HepG2 (cell line): ENCODE measurements around the gene MOGAT3. TPM values are rescaled to one million over a fixed set of nuclear protein-coding genes. Genes with fewer than 3 reads are reported as not detected.

Source experiments
- ATAC-seq: fragments of 200-7000 bp; cut with Tn5 transposase; 3 replicates; pipeline ENCODE4 v1.9.1; 2020; ENCODE audit warnings: mild to moderate bottlenecking, moderate library complexity
- BruUV-seq: library from RNA; stranded (reverse); fragments of 400-500 nt; replicated peaks from 2 replicates; lab custom pipeline; 2021; lab: Mats Ljungman, UMichigan
- CTCF ChIA-PET: fragments of 300-600 bp; formaldehyde crosslinking; extraction: SDS; loops from one replicate; lab custom pipeline; 2021; ENCODE audit warnings: low total read pairs, inconsistent platforms, low intra/inter-chr PET ratio; lab: Yijun Ruan, JAX
- POLR2A ChIA-PET: fragments of 350-600 bp; sonication (Branson Sonifier 250); formaldehyde crosslinking; loops from one replicate; lab custom pipeline; 2020; ENCODE audit warnings: antibody characterized with exemption, inconsistent platforms; lab: Yijun Ruan, JAX
- DNase-seq: peaks from one replicate; pipeline ENCODE4 v3.0.0-alpha.2; 2015; ENCODE audit warnings: low spot score
- FAIRE-seq: peaks from 3 replicates; lab custom pipeline; 2011; peaks lifted over from hg19 to GRCh38; lab: Jason Lieb, UNC
- H2AFZ ChIP-seq: one replicate; pipeline ENCODE4 v1.6.1; 2011; ENCODE audit warnings: low read length, inconsistent platforms
- H3K27ac ChIP-seq: fragments of 300-600 bp; 3 replicates; pipeline ENCODE4 v1.8.0; 2011; ENCODE audit warnings: mixed run types, mild to moderate bottlenecking, mixed read lengths, low read length, inconsistent platforms; ENCODE audit not compliant: insufficient read depth; ENCODE audit errors: extremely low read length
- H3K27me3 ChIP-seq, 2 experiments: fragments of 200-600 bp in 1 of 2; 2 replicates in 1 of 2; 3 replicates in 1 of 2; pipeline versions ENCODE4 v1.6.0 to v1.8.0; 2011; ENCODE audit warnings: low read length in 2 of 2, mild to moderate bottlenecking in 2 of 2, moderate library complexity in 2 of 2, inconsistent platforms in 1 of 2; ENCODE audit not compliant: insufficient read depth in 2 of 2, control insufficient read depth in 1 of 2
- H3K36me3 ChIP-seq, 2 experiments: fragments of 200-600 bp in 1 of 2; replicated peaks in 1 of 2; 2 replicates in 1 of 2; 3 replicates in 1 of 2; pipeline versions ENCODE4 v1.5.1 to v1.8.0; 2011; ENCODE audit warnings: low read length in 2 of 2, inconsistent platforms in 1 of 2; ENCODE audit not compliant: insufficient read depth in 2 of 2, control insufficient read depth in 1 of 2
- H3K4me1 ChIP-seq: 2 replicates; pipeline ENCODE4 v1.5.1; 2012; ENCODE audit warnings: low read length, inconsistent platforms; ENCODE audit not compliant: insufficient read depth
- H3K4me2 ChIP-seq: 2 replicates; pipeline ENCODE4 v1.6.0; 2011; ENCODE audit warnings: low read depth, low read length, inconsistent platforms
- H3K4me3 ChIP-seq, 3 experiments: fragments of 200-600 bp in 1 of 3; sonication (generic), shearing (Covaris generic) in 1 of 3; replicated peaks in 1 of 3; 2 replicates each; pipeline ENCODE4 v1.5.1; 2011 to 2016; ENCODE audit warnings: low read length in 3 of 3, inconsistent platforms in 2 of 3, low read depth in 2 of 3, mild to moderate bottlenecking in 2 of 3, control low read depth in 1 of 3, mixed read lengths in 1 of 3; ENCODE audit not compliant: insufficient read depth in 1 of 3
- H3K79me2 ChIP-seq: one replicate; pipeline ENCODE4 v1.6.1; 2011; ENCODE audit warnings: low read length, inconsistent platforms; ENCODE audit not compliant: insufficient read depth
- H3K9ac ChIP-seq: 2 replicates; pipeline ENCODE4 v1.6.0; 2011; ENCODE audit warnings: mild to moderate bottlenecking, low read depth, low read length, inconsistent platforms; ENCODE audit not compliant: insufficient read depth
- H3K9me3 ChIP-seq: 2 replicates; pipeline ENCODE4 v1.5.1; 2012; ENCODE audit warnings: mild to moderate bottlenecking, low read length
- H4K20me1 ChIP-seq: 2 replicates; pipeline ENCODE4 v1.6.0; 2011; ENCODE audit warnings: inconsistent platforms, mild to moderate bottlenecking, low read length, moderate library complexity; ENCODE audit not compliant: insufficient read depth
- ARID5B ChIP-seq: IDR thresholded peaks from 2 replicates; pipeline ENCODE4 v1.4.0; 2020; ENCODE audit warnings: mild to moderate bottlenecking, missing genetic modification reagents
- CEBPB ChIP-seq: IDR thresholded peaks from 2 replicates; pipeline ENCODE4 v1.6.1; 2011; ENCODE audit warnings: low read depth, low read length, improper control_type of control experiment, borderline replicate concordance
- CHCHD3 ChIP-seq: sonication (generic); formaldehyde crosslinking; IDR thresholded peaks from 2 replicates; pipeline ENCODE4 v1.8.0; 2022; ENCODE audit warnings: mild to moderate bottlenecking, missing genetic modification reagents, moderate library complexity
- RFX5 ChIP-seq: IDR thresholded peaks from 2 replicates; pipeline ENCODE4 v1.6.1; 2011; ENCODE audit warnings: low read depth, low read length, improper control_type of control experiment
- XRCC5 ChIP-seq: fragments of 200-400 bp; formaldehyde crosslinking; optimal IDR thresholded peaks from 2 replicates; pipeline ENCODE3; 2017; ENCODE audit warnings: mild to moderate bottlenecking, low read length
- ZNF10 ChIP-seq: sonication (generic); formaldehyde crosslinking; IDR thresholded peaks from 2 replicates; pipeline ENCODE4 v1.4.0; 2020; ENCODE audit warnings: mild to moderate bottlenecking, low read depth, missing genetic modification reagents, borderline replicate concordance
- ZNF580 ChIP-seq: IDR thresholded peaks from 2 replicates; pipeline ENCODE4 v1.6.1; 2016; ENCODE audit warnings: low read depth, borderline replicate concordance
- WGBS: methylation state at CpG from one replicate; pipeline ENCODE4 v1.1.6; 2017; ENCODE audit warnings: low lambda C conversion rate; 5-methylcytosine and 5-hydroxymethylcytosine counted together
- in situ Hi-C: cut with HindIII; loops from 2 replicates; pipeline ENCODE4 v1.10.0; 2017; ENCODE audit warnings: low pct_unique_long_range_greater_than_20kb; ENCODE audit not compliant: extremely low pct_ligation_motif_present
- intact Hi-C: fragments of 100-400 bp; cut with micrococcal nuclease; formaldehyde crosslinking; loops from one replicate; pipeline ENCODE4 v1.10.0; 2022; ENCODE audit not compliant: unreplicated experiment
- polyA plus RNA-seq, 8 experiments: library from polyadenylated mRNA; depleted of rRNA in 3 of 8; stranded (reverse) in 7 of 8; unstranded in 1 of 8; fragments of >200 nt; fragmentation: Illumina TruSeq in 4 of 8; extraction: Trizol in 4 of 8; gene quantifications; 2 replicates each; pipeline versions ENCODE4 v1.2.1 to v1.2.3, GENCODE V29; 2011 to 2016; ENCODE audit warnings: low read depth in 4 of 8, missing spikeins in 1 of 8, mixed read lengths in 1 of 8; ENCODE audit not compliant: insufficient read depth in 1 of 8
- total RNA-seq, 5 experiments: library from RNA; depleted of rRNA; stranded (reverse); fragments of >200 nt; fragmentation: Illumina TruSeq; extraction: Trizol; gene quantifications; 2 replicates each; pipeline ENCODE4 v1.2.3, GENCODE V29; 2016; ENCODE audit warnings: low read depth in 1 of 5

The MOGAT3 gene
- total and polyA plus RNA-seq, 2 of the 13 experiments (the other 11 are each of a cell fraction or from before 2014, with no cell fraction given): 22.5 to 30.5 TPM

- no peak for TF ChIP-seq ARID5B (CRISPR knock-in tag)
- TF ChIP-seq ZNF10 (CRISPR knock-in tag): no peak
- TF ChIP-seq XRCC5: no peak
- TF ChIP-seq CEBPB: no peak
- TF ChIP-seq CHCHD3 (CRISPR knock-in tag): no peak
Observed at GRCh38 chr7:101179117-101179516, 21.7 kb downstream of the MOGAT3 start (continued).

- H3K27me3 ChIP-seq: peaks cover 16 to 66% of the 10 kb centered on the region in 2 experiments
- H3K4me2 ChIP-seq: no peak overlapping the region
- no peak overlapping the region for H2AFZ ChIP-seq
- 47% methylated on average over 2 of the region's 2 CpGs for WGBS
- intact Hi-C loops (no loop called here), in situ Hi-C loops (no loop called here)
- no peak overlapping the region for H3K9ac ChIP-seq
- FAIRE-seq (no peak), ATAC-seq (no peak), DNase-seq (no peak)
- H3K36me3 ChIP-seq: no peaks in the 10 kb centered on the region
- no peak for TF ChIP-seq ZNF580 (CRISPR knock-in tag)
- peak; percentile 46; the same call in 1 of the 2 replicates for TF ChIP-seq RFX5
- H3K4me1 ChIP-seq: peaks cover 54% of the 10 kb centered on the region
- H3K9me3 ChIP-seq: no peaks in the 10 kb centered on the region
- BruUV-seq: no TSS peak
- H3K4me3 ChIP-seq: no peak overlapping the region
- no peak overlapping the region for H3K27ac ChIP-seq
- no peaks in the 10 kb centered on the region for H4K20me1 ChIP-seq
- POLR2A ChIA-PET: no interaction called here
- no peaks in the 10 kb centered on the region for H3K79me2 ChIP-seq
- CTCF ChIA-PET: no interaction called here
Observed at GRCh38 chr7:101177644-101178043, 23.2 kb downstream of the MOGAT3 start.
